HEK293 (cell line): ENCODE results near the gene ARR3.
"Not testable (repeated sequence)": the region's sequence is repeated elsewhere in the genome, so short reads cannot be mapped to it uniquely, and the experiment has no call there.

Experiments
- CTCF ChIA-PET: fragments of 350-600 bp; formaldehyde crosslinking; extraction: SDS; loops from one replicate; lab custom pipeline; 2021; ENCODE audit warnings: antibody characterized with exemption; lab: Yijun Ruan, JAX
- POLR2A ChIA-PET: fragments of 300-600 bp; formaldehyde crosslinking; extraction: SDS; loops from one replicate; lab custom pipeline; 2020; ENCODE audit warnings: antibody characterized with exemption, inconsistent platforms; lab: Yijun Ruan, JAX
- H3K27ac ChIP-seq: fragments of 200-500 bp; sonication (Bioruptor generic); 2 replicates; pipeline ENCODE4 v1.5.1; 2014; ENCODE audit warnings: low read depth, low read length, control low read depth, inconsistent platforms; ENCODE audit errors: extremely low read depth
- H3K36me3 ChIP-seq, 2 experiments: fragments of 200-500 bp in 1 of 2; sonication (Bioruptor generic) in 1 of 2; 1 replicate in 1 of 2; 2 replicates in 1 of 2; pipeline ENCODE4 v1.5.1; 2014 to 2017; ENCODE audit warnings: inconsistent platforms in 2 of 2, low read length in 2 of 2; ENCODE audit not compliant: control insufficient read depth in 2 of 2, insufficient read depth in 1 of 2
- H3K4me1 ChIP-seq: fragments of 200-500 bp; sonication (Bioruptor generic); 2 replicates; pipeline ENCODE4 v1.5.1; 2014; ENCODE audit warnings: mild to moderate bottlenecking, low read length, inconsistent platforms; ENCODE audit not compliant: control insufficient read depth, insufficient read depth
- H3K4me3 ChIP-seq: 2 replicates; pipeline ENCODE4 v1.5.1; 2011; ENCODE audit warnings: low read depth, mild to moderate bottlenecking, control low read depth, low read length, moderate library complexity
- H3K9me3 ChIP-seq: fragments of 200-500 bp; sonication (Bioruptor generic); 2 replicates; pipeline ENCODE4 v1.5.1; 2014; ENCODE audit warnings: low read depth, low read length, inconsistent platforms; ENCODE audit not compliant: control insufficient read depth, insufficient read depth
- KLF17 ChIP-seq: fragments of 450-650 bp; formaldehyde crosslinking; IDR thresholded peaks from 2 replicates; pipeline ENCODE4 v1.5.1; 2016; ENCODE audit warnings: missing biosample characterization, missing genetic modification characterization
- KLF7 ChIP-seq: fragments of 450-650 bp; formaldehyde crosslinking; IDR thresholded peaks from 2 replicates; pipeline ENCODE4 v1.5.1; 2016; ENCODE audit warnings: missing biosample characterization, missing genetic modification characterization, borderline replicate concordance
- PRDM2 ChIP-seq: fragments of 450-650 bp; formaldehyde crosslinking; IDR thresholded peaks from 2 replicates; pipeline ENCODE4 v1.5.1; 2016; ENCODE audit warnings: missing biosample characterization, missing genetic modification characterization, borderline replicate concordance
- SP2 ChIP-seq: fragments of 450-650 bp; formaldehyde crosslinking; IDR thresholded peaks from 2 replicates; pipeline ENCODE4 v1.5.1; 2016; ENCODE audit warnings: missing biosample characterization, missing genetic modification characterization
- SP7 ChIP-seq: fragments of 450-650 bp; formaldehyde crosslinking; IDR thresholded peaks from 2 replicates; pipeline ENCODE4 v1.5.1; 2016; ENCODE audit warnings: missing biosample characterization, missing genetic modification characterization
- ZFHX2 ChIP-seq: fragments of 450-650 bp; formaldehyde crosslinking; conservative IDR thresholded peaks from 2 replicates; pipeline ENCODE4 v1.5.1; 2016; ENCODE audit warnings: missing biosample characterization, missing genetic modification characterization
- ZNF175 ChIP-seq: fragments of 450-650 bp; formaldehyde crosslinking; IDR thresholded peaks from 2 replicates; pipeline ENCODE4 v1.5.1; 2016; ENCODE audit warnings: missing biosample characterization, missing genetic modification characterization
- ZNF18 ChIP-seq: fragments of 450-650 bp; formaldehyde crosslinking; IDR thresholded peaks from 2 replicates; pipeline ENCODE4 v1.5.1; 2016; ENCODE audit warnings: missing biosample characterization, missing genetic modification characterization
- ZNF202 ChIP-seq: fragments of 450-650 bp; formaldehyde crosslinking; IDR thresholded peaks from 2 replicates; pipeline ENCODE4 v1.5.1; 2016; ENCODE audit warnings: missing biosample characterization, missing genetic modification characterization, borderline replicate concordance
- ZNF248 ChIP-seq: fragments of 450-650 bp; formaldehyde crosslinking; IDR thresholded peaks from 2 replicates; pipeline ENCODE4 v1.5.1; 2017; ENCODE audit warnings: missing biosample characterization, missing genetic modification characterization
- ZNF266 ChIP-seq: fragments of 450-650 bp; formaldehyde crosslinking; IDR thresholded peaks from 2 replicates; pipeline ENCODE4 v1.5.1; 2016; ENCODE audit warnings: missing biosample characterization, missing genetic modification characterization, low read depth
- ZNF280C ChIP-seq: fragments of 450-650 bp; formaldehyde crosslinking; IDR thresholded peaks from 2 replicates; pipeline ENCODE4 v1.5.1; 2016; ENCODE audit warnings: missing biosample characterization, missing genetic modification characterization
- ZNF324 ChIP-seq: fragments of 450-650 bp; formaldehyde crosslinking; IDR thresholded peaks from 2 replicates; pipeline ENCODE4 v1.5.1; 2016; ENCODE audit warnings: missing biosample characterization, missing genetic modification characterization
- ZNF341 ChIP-seq: fragments of 450-650 bp; formaldehyde crosslinking; IDR thresholded peaks from 2 replicates; pipeline ENCODE4; 2016; ENCODE audit warnings: low read depth, missing biosample characterization, missing genetic modification characterization
- ZNF394 ChIP-seq: fragments of 450-650 bp; formaldehyde crosslinking; IDR thresholded peaks from 2 replicates; pipeline ENCODE4 v1.5.1; 2016; ENCODE audit warnings: missing biosample characterization, missing genetic modification characterization, mild to moderate bottlenecking, moderate library complexity, borderline replicate concordance
- ZNF433 ChIP-seq: fragments of 450-650 bp; formaldehyde crosslinking; IDR thresholded peaks from 2 replicates; pipeline ENCODE4 v1.5.1; 2016; ENCODE audit warnings: missing biosample characterization, missing genetic modification characterization, low read depth
- ZNF555 ChIP-seq: fragments of 450-650 bp; formaldehyde crosslinking; conservative IDR thresholded peaks from 2 replicates; pipeline ENCODE4 v1.5.1; 2017; ENCODE audit warnings: missing biosample characterization, mild to moderate bottlenecking, missing genetic modification characterization, inconsistent platforms
- ZNF580 ChIP-seq: fragments of 450-650 bp; formaldehyde crosslinking; IDR thresholded peaks from 2 replicates; pipeline ENCODE4 v1.5.1; 2016; ENCODE audit warnings: missing biosample characterization, missing genetic modification characterization
- ZNF629 ChIP-seq: fragments of 450-650 bp; formaldehyde crosslinking; IDR thresholded peaks from 2 replicates; pipeline ENCODE4 v1.5.1; 2017; ENCODE audit warnings: missing biosample characterization, missing genetic modification characterization
- ZNF654 ChIP-seq: fragments of 450-650 bp; formaldehyde crosslinking; IDR thresholded peaks from 2 replicates; pipeline ENCODE4 v1.5.1; 2016; ENCODE audit warnings: low read depth, missing biosample characterization, missing genetic modification characterization
- ZNF670 ChIP-seq: fragments of 450-650 bp; formaldehyde crosslinking; IDR thresholded peaks from 2 replicates; pipeline ENCODE4 v1.5.1; 2016; ENCODE audit warnings: missing biosample characterization, missing genetic modification characterization, low read depth
- ZNF76 ChIP-seq: fragments of 450-650 bp; formaldehyde crosslinking; IDR thresholded peaks from 2 replicates; pipeline ENCODE4; 2016; ENCODE audit warnings: low read depth, missing biosample characterization, missing genetic modification characterization, borderline replicate concordance
- ZNF768 ChIP-seq: fragments of 450-650 bp; formaldehyde crosslinking; IDR thresholded peaks from 2 replicates; pipeline ENCODE4 v1.5.1; 2018; ENCODE audit warnings: missing biosample characterization, mild to moderate bottlenecking, missing genetic modification characterization

ARR3 gene

GRCh38 chrX:70322784-70323183, 54.6 kb downstream of the ARR3 start:
- Histone ChIP-seq H3K36me3 (peaks cover 5 to 21% of the 10 kb centered on the region in 2 experiments; a peak in 2 of 3 replicates), H3K4me1 (no peaks in the 10 kb centered on the region), H3K9me3 (no peaks in the 10 kb centered on the region), H3K4me3 (no peak overlapping the region), H3K27ac (no peak overlapping the region)
- ChIA-PET CTCF (no interaction called here), POLR2A (no interaction called here)
- TF ChIP-seq KLF7 (tag by site-specific recombination): no peak
- TF ChIP-seq ZFHX2 (tag by site-specific recombination): no peak
- TF ChIP-seq ZNF280C: no peak
- no peak for TF ChIP-seq SP2 (tag by site-specific recombination)
- no peak for TF ChIP-seq ZNF76 (tag by site-specific recombination)
- TF ChIP-seq ZNF248 (tag by site-specific recombination): no peak
- no peak for TF ChIP-seq KLF17
- TF ChIP-seq ZNF670 (tag by site-specific recombination): no peak
- no peak for TF ChIP-seq ZNF629
- no peak for TF ChIP-seq PRDM2
- no peak for TF ChIP-seq ZNF324 (tag by site-specific recombination)
- no peak for TF ChIP-seq ZNF555 (tag by site-specific recombination)
- no peak for TF ChIP-seq ZNF768 (tag by site-specific recombination)
- TF ChIP-seq ZNF175 (tag by site-specific recombination): no peak
- no peak for TF ChIP-seq SP7 (tag by site-specific recombination)
- TF ChIP-seq ZNF394: no peak

GRCh38 chrX:70323628-70324027, 55.5 kb downstream of the ARR3 start:
- H3K27ac ChIP-seq, POLR2A ChIA-PET, CTCF ChIA-PET, H3K4me1 ChIP-seq, H3K4me3 ChIP-seq, H3K9me3 ChIP-seq: not testable (repeated sequence)
- peaks cover 12 to 21% of the 10 kb centered on the region in 2 experiments; a peak in 2 of 3 replicates for H3K36me3 ChIP-seq
- TF ChIP-seq ZNF266 (peak; percentile 83), ZNF202 (0 out of 2 replicates have a peak, but pooled peaks have one; percentile 84), ZNF18 (tag by site-specific recombination) (0 out of 2 replicates have a peak, but pooled peaks have one; percentile 46), ZNF341 (tag by site-specific recombination) (peak; percentile 52; the same call in 1 of the 2 replicates), ZNF654 (tag by site-specific recombination) (peak; percentile 45), ZNF433 (tag by site-specific recombination) (peak; percentile 85), ZNF580 (tag by site-specific recombination) (peak; percentile 63; the same call in 1 of the 2 replicates)
